Mesendoderm (in vitro differentiated cells): ENCODE measurements around the gene TAF11L12. TPM values are rescaled to one million over a fixed set of nuclear protein-coding genes. Genes with fewer than 3 reads are reported as not detected.

Experiments
- small RNA-seq: library from polyadenylated mRNA; stranded (forward); fragments of <200 nt; extraction: miRNeasy Mini kit (QIAGEN cat#:217004); gene quantifications from one replicate; pipeline ENCODE3, GENCODE V24; 2013; ENCODE audit not compliant: insufficient read depth

The TAF11L12 gene

Small RNA genes lying within 50 kb of the gene (small RNA-seq; reads per million reads assigned to genes)
- gene AC233724.1, result not detected
- not detected for gene AC233724.2
- not detected for gene AC233724.3
- gene AC233724.4, result not detected
- gene AC233724.6, result not detected
- gene AC233724.7, result not detected
